DMS 273 (cell line): ENCODE measurements around the gene TNNC2.
A peak's percentile ranks its signal among the peaks of the same experiment; 100 is the strongest.
"Not testable (repeated sequence)": the region's sequence is repeated elsewhere in the genome, so short reads cannot be mapped to it uniquely, and the experiment has no call there.

Experiments
- DNase-seq: peaks from one replicate; lab custom pipeline; 2025; ENCODE audit not compliant: unreplicated experiment; lab: John Stamatoyannopoulos, UW

TNNC2 gene

DNA sequence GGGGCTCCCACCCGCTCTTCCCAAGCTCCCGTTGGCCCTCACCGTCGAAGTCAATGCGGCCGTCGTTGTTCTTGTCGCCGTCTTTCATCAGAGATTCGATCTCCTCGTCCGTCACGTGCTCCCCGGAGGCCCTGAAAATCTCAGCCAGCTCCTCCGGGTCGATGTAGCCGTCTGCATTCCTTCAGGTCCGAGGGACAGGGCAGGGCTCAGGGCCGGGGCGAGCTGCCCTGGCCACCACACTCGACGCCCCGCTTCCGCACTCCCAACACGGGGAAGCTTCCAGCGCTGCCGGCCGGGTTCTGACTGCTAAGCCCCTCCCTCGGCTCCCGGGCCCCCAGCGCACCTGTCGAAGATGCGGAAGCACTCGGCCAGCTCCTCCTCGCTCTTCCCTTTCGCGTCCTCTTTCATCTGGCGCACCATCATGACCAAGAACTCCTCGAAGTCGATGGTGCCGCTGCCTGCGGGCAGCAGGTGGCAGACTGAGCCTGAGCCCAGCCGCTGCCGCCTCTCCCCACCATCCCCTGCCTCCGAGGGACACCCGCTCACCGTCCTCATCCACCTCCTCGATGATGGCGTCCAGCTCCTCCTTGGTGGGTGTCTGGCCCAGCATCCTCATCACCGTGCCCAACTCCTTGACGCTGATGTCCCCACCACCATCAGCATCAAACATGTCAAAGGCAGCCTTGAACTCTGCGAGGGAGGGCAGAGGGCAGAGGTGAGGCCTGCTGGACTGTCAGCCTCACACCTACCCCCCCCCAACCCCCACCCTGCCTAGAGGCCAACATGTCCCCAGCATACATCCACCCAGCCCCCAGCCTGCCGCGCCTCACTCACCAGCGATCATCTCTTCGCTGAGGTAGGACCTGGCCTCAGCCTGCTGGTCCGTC lies 2.9 kb downstream of the TNNC2 start:
- peak; percentile 49 for DNase-seq

DNA sequence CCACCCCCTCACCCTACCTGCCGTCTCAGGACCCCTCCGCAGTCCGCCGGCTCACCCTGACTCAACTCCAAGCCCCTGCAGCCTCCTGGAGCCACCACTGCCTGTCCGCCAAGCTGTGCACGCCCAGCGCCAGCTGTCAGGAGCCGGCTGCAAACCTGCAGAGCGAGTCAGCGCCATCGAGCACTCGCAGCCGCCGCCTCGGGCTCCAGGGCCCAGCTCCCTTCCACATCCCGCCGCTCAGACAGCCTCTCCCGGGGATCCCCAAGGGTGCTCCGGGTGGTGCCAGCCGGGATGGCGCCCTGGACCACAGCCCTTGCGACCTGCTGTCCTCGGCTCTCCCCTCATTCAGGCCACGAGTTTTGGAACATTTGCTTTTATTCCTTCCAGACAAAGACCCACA lies 4.3 kb downstream of the TNNC2 start:
- DNase-seq: peak; percentile 91

DNA sequence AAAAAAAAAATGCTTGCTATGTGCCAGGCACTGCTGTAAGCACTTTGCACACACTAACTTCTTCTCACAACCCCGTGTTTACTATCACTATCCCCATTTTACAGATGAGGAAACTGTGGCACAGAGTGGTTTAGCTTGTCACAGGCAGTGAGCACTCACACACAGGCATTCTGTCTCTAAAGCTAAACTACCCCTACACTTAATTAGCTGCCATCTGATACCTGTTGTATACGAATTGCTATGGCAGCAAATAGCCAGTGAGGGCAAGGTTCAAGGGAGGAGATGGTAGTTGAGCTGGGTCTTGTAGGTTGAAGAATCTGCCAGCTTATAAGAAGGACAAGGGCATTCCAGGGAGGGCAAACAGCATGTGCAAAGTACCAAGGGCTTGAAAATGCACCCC lies 5.2 kb downstream of the TNNC2 start:
- DNase-seq: peak; percentile 54

DNA sequence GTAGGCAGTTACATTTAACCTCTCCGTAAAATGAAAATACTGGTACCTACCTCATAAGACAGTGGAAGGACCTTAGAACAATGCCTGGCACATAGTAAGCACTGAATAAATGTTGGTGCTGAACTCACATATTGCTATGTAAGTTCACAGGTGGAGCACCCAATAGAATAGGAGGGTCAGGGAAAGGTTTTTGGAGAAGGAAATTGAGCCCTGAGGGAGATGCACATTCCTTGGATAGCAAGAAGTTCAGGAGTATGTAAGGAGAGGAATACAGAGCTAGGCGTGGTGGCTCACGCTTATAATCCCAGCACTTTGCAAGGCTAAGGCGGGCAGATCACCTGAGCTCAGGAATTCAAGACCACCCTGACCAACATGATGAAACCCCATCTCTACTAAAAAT lies 7.6 kb downstream of the TNNC2 start:
- DNase-seq: no peak

DNA sequence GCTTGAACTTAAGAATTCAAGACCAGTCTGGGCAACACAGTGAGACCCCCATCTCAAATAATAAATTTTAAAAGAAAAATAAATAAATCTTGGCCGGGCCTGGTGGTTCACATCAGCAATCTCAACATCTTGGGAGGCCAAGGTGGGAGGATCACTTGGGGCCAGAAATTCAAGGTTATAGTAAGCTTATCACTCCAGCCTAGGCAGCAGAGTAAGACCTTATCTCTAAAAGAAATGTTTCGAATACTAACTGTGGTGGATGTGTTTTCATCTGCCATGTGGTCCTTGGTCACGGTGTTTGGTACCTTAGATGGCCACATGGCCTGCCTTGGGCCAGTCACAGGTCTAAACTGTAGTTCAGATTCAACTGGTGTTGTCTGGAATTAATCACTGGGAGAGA lies 8.9 kb downstream of the TNNC2 start:
- no peak for DNase-seq

DNA sequence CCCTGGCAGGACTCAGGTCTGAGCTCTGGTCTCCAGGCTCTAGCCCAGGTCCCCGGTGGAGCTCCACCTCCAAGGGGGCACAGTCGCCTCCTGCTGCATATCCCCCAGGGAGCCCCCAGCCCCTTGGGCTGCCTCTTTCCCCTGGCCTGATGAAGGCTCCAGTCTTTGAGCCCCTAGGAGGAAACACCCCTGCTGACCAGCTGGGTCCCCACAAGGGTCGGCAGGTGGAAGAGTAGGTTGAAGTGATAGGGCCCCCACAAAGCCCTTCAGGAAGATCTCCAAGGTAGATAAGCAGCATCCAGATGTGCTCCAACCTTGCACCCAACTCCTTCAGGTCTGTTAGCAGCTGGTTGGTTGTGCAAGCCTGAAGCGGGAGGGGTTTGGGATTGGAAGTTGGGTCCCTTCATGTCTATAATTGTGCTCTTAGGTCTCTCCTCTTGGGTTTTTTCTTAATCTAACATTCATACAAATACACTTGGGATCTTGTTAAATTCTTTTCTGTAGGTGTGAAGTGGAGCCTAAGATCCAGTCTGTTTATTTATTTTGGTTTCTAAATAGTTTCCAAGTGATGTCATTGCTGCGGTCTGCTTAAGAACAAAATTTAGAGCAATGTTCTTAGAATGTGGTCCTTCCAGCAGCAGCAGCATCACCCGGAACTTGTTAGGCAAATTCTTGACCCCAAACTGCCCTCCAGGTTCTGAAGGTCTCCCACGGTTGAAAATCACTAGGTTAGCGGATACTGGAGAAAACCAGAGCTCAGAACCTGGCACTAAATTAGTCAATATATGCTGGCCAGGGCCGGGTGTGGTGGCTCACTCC lies 9.5 kb downstream of the TNNC2 start:
- peak; percentile 32 for DNase-seq

DNA sequence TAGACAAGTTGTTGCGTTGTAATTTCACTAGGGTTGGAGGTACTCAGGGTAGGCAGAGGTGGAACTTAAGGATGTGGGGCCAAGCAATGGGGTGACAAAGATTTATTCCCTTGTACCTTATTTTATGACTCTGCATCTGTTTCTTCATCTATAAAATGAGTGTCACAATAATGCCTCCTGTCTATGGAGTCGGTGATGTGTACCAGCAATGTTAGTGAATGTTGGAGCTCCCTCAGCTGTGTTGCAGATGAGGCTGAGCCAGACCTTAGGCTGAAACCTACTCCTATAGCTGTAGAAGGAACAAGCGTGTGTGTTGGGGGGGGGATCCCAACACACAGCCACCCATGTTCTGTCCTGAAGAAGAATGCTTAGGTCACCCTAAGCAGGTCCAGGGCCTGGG lies 10.2 kb downstream of the TNNC2 start:
- DNase-seq: no peak

DNA sequence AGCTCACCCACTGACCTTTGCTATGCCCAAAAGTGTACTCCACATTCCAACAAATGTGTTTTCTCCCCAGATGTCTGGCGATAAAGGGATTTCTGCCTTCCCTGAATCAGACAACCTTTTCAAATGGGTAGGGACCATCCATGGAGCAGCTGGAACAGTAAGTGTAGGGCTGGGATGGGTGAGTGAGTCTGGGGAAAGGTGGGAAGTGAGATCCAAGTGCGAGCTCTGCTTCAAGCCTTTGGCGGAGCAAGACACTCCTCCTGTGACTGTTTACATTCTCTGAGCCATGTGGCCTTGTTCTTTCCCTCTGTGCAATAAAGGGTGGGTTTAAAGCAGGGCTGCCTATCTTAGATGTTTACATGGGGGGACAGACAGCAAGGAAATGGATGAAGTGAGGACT lies 12.8 kb downstream of the TNNC2 start:
- no peak for DNase-seq

DNA sequence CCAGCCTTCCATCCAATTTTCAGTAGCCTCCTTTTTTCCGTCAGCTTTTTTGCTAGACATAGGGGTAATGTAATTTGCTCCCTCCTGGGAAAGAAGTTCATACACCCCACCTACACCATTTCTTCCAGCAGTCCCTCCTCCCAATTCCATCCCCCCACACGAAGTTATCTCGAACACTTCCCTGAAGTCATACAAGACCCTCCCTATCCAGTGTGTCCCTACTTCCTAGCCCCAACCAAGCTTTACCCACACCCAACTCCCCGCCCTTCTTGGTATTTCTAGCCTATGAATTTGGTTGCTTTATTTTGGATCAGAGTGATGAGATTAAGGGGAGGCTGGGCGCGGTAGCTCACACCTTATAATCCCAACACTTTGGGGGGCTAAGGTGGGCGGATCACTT lies 13.6 kb downstream of the TNNC2 start:
- DNase-seq: no peak

DNA sequence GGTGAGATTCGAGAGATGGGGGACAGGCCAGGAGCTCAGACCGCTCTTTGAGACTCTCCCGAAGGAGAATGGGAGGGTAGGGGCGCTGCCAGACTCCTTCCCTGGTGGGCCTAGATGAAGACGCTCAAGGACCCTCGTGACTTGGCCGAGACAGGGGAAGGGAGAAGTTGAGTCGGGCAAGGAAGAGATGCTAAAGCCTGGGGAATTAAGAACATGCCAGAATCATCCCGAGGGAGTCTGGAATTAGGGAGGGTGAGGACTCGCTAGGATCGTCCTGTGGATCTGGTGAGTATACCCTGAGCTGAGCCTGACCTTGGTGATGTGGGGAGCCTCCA lies 14.1 kb downstream of the TNNC2 start:
- DNase-seq: no peak

DNA sequence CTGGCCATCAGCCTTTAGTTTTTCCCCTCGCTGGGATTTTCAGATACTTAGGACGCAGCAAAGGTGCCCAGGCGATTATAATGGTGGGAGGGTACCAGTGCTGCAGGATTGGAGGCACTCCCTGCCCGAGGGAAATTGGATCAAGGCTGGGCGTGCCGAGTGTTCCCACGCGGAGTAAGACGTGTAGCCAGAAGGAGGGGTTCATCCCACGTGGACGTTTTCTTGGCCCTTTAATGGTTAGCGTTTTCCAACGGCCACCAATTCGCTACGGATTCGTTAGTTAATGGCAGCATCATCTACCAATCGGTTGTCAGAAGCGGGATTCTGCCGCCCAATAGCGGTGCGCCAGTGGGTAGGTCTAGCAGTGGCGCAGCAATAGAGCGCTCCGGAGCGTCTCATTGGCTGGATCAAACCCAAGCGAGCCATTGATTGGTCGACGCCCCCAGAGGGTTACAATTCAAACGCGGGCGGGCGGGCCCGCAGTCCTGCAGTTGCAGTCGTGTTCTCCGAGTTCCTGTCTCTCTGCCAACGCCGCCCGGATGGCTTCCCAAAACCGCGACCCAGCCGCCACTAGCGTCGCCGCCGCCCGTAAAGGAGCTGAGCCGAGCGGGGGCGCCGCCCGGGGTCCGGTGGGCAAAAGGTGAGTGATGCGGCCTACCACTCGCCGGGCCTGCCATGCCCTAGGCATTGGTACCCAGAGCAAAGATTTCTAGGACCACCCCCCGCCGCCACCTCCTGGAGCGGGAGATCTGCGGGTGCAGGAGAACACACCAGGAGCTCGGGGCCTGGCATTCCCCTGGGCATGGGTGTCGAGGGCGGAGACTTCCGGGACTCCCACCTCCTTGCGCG lies 14.7 kb downstream of the TNNC2 start, which contains the start of gene UBE2C:
Gene UBE2C (plus strand): TSS at position 488 of the 849 bp plus-strand sequence. CDS start 52 bp downstream, at position 540.
- peak; percentile 100 for DNase-seq

DNA sequence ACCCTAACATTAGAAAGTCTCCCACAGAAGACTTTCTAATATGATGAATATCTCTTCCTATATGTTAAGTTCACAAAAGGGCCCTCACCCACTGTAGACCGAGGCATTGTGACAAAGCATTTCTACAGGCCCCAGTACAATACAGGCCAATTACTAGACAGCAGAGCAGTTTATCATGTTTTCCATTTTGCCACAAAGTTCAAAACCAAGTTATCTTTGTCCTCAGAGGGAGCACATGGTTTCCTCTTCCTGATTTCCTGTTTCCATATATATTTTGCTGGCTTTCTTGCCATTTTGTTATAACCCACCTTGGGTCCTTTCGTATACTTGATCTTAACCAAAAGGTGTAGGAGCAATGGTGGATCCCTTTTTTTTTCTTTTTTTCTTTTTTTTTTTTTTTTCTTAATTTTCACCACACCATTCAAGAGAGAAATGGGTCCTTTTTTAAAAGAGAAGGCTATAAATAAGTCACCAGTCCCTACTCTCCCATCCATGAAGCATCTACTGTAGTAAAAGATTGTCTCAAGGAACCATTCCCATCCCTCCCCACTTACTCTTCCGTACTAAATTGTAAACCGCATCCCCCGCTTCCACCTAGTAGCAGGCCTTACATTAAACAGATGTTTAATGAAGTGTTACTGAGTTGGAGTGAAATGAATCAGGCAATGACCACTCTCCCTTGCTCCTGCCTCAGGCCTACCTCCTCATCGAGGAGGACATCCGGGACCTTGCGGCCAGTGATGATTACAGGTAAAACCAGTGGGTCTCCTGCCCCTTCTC lies 16.7 kb downstream of the TNNC2 start:
- no peak for DNase-seq

DNA sequence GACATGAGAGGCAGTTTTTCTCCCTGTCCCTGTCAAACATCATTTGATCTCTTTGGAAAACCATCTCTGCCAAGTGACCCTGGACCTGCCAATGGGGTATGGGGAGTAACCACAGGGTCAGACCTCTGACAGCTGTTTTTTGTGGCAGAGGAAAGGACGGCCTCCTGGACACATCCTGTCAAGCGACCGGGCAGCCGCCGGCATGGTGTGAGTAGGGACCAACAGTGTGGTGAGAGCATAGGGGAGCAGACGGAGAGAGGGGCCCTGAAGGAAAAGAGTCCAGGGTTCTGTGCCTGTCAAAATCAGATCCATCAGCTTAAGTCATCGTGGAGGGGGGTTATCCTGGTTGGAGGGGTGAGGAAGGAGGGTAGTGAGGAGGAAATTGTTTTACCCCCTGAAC lies 25.3 kb downstream of the TNNC2 start:
- DNase-seq: no peak

DNA sequence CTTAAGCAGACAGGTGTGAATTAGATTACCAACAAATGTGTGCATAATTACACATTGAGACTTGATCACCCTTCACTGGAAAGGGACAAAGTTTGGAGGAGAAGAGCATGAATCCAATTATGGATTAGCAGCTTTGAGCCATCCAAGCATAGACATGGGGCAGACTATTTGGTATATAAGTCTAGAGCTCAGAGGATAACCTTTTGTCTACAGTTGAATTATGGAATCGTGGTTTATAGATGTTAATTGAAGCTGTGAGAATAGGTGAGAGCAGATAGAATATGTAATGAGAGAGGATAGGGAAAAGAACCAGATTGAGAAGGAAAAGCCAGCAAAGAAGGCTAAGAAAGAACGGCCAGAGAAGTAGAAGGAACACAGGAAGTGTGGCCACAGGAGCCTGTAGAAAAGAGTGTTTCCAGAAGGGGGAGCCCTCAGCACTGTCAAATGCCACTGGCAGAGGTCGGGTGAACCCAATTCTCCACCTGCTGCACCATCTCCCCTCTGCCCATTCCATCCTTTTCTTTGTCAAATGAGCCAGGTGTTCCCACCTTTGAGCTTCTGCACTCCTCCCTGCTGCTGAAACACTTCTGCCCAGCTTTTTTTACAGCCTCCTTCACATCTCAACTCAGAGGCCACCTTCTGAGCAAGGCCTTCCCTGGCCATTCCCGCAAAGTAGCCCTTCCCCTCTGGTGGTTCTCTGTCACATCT lies 28.0 kb downstream of the TNNC2 start:
- DNase-seq: peak; percentile 81

DNA sequence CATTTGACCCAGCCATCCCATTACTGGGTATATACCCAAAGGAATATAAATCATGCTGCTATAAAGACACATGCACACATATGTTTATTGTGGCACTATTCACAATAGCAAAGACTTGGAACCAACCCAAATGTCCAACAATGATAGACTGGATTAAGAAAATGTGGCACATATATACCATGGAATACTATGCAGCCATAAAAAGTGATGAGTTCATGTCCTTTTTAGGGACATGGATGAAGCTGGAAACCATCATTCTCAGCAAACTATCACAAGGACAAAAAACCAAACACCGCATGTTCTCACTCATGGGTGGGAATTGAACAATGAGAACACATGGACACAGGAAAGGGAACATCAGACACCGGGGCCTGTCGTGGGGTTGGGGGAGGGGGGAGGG lies 29.2 kb downstream of the TNNC2 start:
- DNase-seq: not testable (repeated sequence)

DNA sequence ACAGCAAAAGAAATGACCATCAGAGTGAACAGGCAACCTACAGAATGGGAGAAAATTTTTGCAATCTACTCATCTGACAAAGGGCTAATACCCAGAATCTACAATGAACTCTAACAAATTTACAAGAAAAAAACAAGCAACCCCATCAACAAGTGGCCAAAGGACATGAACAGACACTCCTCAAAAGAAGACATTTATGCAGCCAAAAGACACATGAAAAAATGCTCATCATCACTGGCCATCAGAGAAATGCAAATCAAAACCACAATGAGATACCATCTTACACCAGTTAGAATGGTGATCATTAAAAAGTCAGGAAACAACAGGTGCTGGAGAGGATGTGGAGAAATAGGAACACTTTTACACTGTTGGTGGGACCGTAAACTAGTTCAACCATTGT lies 29.6 kb downstream of the TNNC2 start:
- DNase-seq: not testable (repeated sequence)

DNA sequence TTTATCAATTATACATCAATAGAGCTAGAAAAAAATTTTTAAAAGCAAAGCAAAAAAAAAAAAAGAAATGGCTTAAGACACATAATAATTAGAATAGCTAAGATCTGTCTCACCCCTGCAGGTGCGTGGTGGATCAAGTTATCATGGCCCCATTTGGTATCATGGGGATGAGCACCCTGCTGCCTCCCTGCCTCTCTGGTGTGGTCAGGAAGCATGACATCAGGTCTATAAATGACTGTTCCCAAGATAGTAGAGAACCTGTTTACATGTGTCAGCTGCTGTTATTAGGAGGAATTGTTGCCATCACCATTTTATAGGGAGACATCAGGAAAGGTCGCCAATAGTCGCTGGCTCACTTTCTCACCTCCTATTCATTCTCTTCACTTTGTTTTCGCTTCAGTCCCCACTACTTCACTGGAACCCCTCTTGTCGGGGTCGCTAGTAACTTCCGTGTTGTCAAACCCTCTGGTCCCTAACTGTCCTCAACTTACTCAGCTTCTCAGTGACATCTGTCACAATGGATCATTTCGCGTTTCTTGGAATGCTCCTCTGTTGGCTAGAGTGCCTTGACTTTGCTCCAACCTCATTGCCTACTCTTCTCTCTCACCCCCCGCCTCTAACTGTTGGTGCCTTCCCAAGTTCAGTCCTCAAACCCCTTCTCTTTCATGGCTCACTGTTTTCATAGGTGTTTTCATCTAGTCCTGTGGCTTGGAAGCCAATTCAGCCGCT lies 30.6 kb downstream of the TNNC2 start:
- DNase-seq: no peak

DNA sequence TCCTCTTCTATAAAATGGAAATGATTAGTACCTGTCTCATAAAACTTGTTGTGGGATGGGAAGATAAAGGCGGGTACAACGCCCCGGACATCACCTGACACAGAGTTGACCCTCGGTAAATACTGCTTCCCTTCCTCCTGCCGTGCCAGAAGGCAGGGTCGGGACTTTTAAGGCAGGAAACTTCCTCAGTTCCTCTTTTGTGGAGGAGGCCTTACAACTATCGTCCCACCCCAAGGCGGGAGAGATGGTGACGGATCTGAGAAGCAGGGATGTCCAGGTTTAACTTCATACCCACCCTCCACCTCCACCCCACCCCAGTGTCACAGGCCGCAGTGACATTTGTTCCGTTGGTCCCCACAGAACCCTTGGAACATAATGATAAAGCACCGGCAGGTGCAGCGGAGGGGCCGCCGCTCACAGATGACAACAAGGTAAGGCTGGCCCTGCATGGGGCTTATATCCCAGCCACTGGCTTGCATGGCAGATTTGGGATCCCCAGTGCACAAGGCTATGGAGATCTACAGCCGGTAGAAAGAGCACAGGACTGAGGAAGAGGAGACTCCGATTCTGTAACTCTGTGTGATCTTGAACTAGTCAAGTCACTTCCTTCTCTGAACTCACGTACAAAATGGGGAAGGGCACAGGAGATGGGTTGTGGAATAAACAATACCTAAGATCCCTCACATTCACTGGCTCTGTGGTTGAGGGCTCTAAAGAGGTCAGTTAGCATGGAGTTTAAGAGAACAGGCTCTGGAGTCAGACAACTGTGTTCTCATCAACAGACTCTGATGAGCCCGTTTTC lies 34.6 kb downstream of the TNNC2 start:
- no peak for DNase-seq
